HepG2 (cell line): ENCODE results near the gene GAL3ST3. TPM values are rescaled to one million over a fixed set of nuclear protein-coding genes. Genes with fewer than 3 reads are reported as not detected.
A peak's percentile ranks its signal among the peaks of the same experiment; 100 is the strongest.

Experiments used
- ELF1 ChIP-seq: sonication (generic); formaldehyde crosslinking; IDR thresholded peaks from 2 replicates; pipeline ENCODE4 v1.4.0; 2020; ENCODE audit warnings: missing genetic modification reagents
- LCORL ChIP-seq, 2 experiments: fragments of 450-650 bp in 1 of 2; sonication (generic) in 1 of 2; formaldehyde crosslinking in 1 of 2; IDR thresholded peaks; 2 replicates each; pipeline versions ENCODE4 v1.5.0 to v1.6.1; 2017 to 2020; ENCODE audit warnings: antibody characterized with exemption in 1 of 2, missing genetic modification reagents in 1 of 2
- MAZ ChIP-seq, 2 experiments: sonication (generic) in 1 of 2; formaldehyde crosslinking in 1 of 2; IDR thresholded peaks; 2 replicates each; pipeline versions ENCODE4 v1.5.0 to v1.6.1; 2012 to 2020; ENCODE audit warnings: low read depth in 2 of 2, mild to moderate bottlenecking in 2 of 2, borderline replicate concordance in 1 of 2, improper control_type of control experiment in 1 of 2, low read length in 1 of 2, missing genetic modification reagents in 1 of 2, moderate library complexity in 1 of 2
- MED13 ChIP-seq: sonication (generic); formaldehyde crosslinking; IDR thresholded peaks from 2 replicates; pipeline ENCODE4 v1.5.0; 2020; ENCODE audit warnings: missing genetic modification reagents
- RELA ChIP-seq: sonication (generic); formaldehyde crosslinking; IDR thresholded peaks from 2 replicates; pipeline ENCODE4 v1.4.0; 2020; ENCODE audit warnings: missing genetic modification reagents
- RERE ChIP-seq: IDR thresholded peaks from 2 replicates; pipeline ENCODE4 v1.6.1; 2016; ENCODE audit warnings: low read depth, missing genetic modification reagents, missing compliant biosample characterization
- ZFX ChIP-seq: sonication (generic); formaldehyde crosslinking; IDR thresholded peaks from 2 replicates; pipeline ENCODE4 v1.4.0; 2020; ENCODE audit warnings: mild to moderate bottlenecking, low read depth, missing genetic modification reagents, moderate library complexity
- ZHX1 ChIP-seq: sonication (generic); formaldehyde crosslinking; IDR thresholded peaks from 2 replicates; pipeline ENCODE4 v1.8.1; 2022; ENCODE audit warnings: low read depth, mild to moderate bottlenecking, missing genetic modification reagents
- ZNF225 ChIP-seq: sonication (generic); formaldehyde crosslinking; IDR thresholded peaks from 2 replicates; pipeline ENCODE4 v1.4.0; 2020; ENCODE audit warnings: mild to moderate bottlenecking, missing genetic modification reagents
- ZNF574 ChIP-seq: sonication (generic); formaldehyde crosslinking; IDR thresholded peaks from 2 replicates; pipeline ENCODE4 v1.4.0; 2020; ENCODE audit warnings: missing genetic modification reagents
- ZNF615 ChIP-seq: sonication (generic); formaldehyde crosslinking; IDR thresholded peaks from 2 replicates; pipeline ENCODE4 v1.5.0; 2020; ENCODE audit warnings: mild to moderate bottlenecking, missing genetic modification reagents, borderline replicate concordance
- ZSCAN29 ChIP-seq: sonication (generic); formaldehyde crosslinking; conservative IDR thresholded peaks from 2 replicates; pipeline ENCODE4 v1.4.0; 2020; ENCODE audit warnings: mild to moderate bottlenecking, missing genetic modification reagents
- polyA plus RNA-seq, 8 experiments: library from polyadenylated mRNA; depleted of rRNA in 3 of 8; stranded (reverse) in 7 of 8; unstranded in 1 of 8; fragments of >200 nt; fragmentation: Illumina TruSeq in 4 of 8; extraction: Trizol in 4 of 8; gene quantifications; 2 replicates each; pipeline versions ENCODE4 v1.2.1 to v1.2.3, GENCODE V29; 2011 to 2016; ENCODE audit warnings: low read depth in 4 of 8, missing spikeins in 1 of 8, mixed read lengths in 1 of 8; ENCODE audit not compliant: insufficient read depth in 1 of 8
- total RNA-seq, 5 experiments: library from RNA; depleted of rRNA; stranded (reverse); fragments of >200 nt; fragmentation: Illumina TruSeq; extraction: Trizol; gene quantifications; 2 replicates each; pipeline ENCODE4 v1.2.3, GENCODE V29; 2016; ENCODE audit warnings: low read depth in 1 of 5
- TF ChIP-seq, protein P1 (sequence below): sonication (generic); formaldehyde crosslinking; IDR thresholded peaks from 2 replicates; pipeline ENCODE4 v1.5.0; 2020; ENCODE audit warnings: mild to moderate bottlenecking, low read depth, missing genetic modification reagents, borderline replicate concordance
- TF ChIP-seq, protein P2 (sequence below): sonication (generic); formaldehyde crosslinking; IDR thresholded peaks from 2 replicates; pipeline ENCODE4 v1.5.0; 2020; ENCODE audit warnings: missing genetic modification reagents

GAL3ST3 gene
- total and polyA plus RNA-seq, 2 of the 13 experiments (the other 11 are each of a cell fraction or from before 2014, with no cell fraction given), result not detected

DNA sequence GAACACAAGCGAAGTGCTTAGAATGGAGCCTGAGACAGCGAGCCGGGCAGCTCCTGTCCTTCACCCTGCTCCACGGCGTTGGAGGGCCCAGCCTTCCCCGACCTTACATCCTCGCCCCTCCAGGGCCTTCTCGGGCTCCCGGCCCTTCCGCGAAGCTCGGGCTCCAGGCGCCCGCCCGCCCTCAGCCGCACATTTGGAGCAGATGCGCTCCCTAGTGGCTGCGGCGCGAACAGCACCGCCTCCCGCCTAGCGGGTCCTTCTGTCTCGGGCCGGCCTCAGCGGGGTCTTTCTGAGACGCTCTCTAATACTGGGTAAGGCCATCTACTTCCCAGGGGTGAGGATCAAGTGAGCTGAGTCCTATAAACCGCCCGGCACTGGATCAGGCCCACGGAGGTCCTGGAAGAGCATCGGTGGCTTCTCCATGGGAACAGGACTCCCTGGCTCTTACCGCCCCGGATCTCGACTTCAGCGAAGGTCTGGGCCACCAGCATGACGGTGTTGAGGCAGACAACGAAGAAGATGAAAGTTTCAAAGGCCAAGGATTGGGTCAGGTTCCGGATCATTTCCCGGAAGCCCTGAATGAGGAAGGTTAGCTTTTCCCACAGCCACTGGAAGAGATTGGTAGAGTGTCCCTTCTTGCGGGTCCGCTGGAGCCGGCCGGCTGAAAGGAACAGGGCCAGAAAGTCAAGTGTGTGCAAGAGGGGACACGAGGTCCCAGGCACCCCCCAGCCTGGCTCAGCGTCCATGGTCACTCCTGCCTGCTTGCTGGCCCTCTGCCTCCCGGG lies 26.4 kb downstream of the GAL3ST3 start (continued):
- TF ChIP-seq ZSCAN29 (CRISPR knock-in tag), result no peak
- TF ChIP-seq MAZ (IDR thresholded peaks at IDR 0.05; ENCODE audit: borderline replicate concordance, low read depth, low read length), result 0 out of 2 replicates have a peak, but pooled peaks have one; percentile 34
- TF ChIP-seq MAZ (CRISPR knock-in tag; IDR thresholded peaks at IDR 0.05; ENCODE audit: low read depth), result no peak
- TF ChIP-seq ELF1, result 0 out of 2 replicates have a peak, but pooled peaks have one; percentile 27
- no peak for TF ChIP-seq RERE (CRISPR knock-in tag)
- 0 out of 2 replicates have a peak, but pooled peaks have one; percentile 48 for TF ChIP-seq MED13
- TF ChIP-seq ZNF225, result no peak
- TF ChIP-seq ZNF615, result no peak
- no peak for TF ChIP-seq RELA (CRISPR knock-in tag)
- peak; percentile 66 for TF ChIP-seq ZNF574 (CRISPR knock-in tag)
- TF ChIP-seq, protein P1, sequence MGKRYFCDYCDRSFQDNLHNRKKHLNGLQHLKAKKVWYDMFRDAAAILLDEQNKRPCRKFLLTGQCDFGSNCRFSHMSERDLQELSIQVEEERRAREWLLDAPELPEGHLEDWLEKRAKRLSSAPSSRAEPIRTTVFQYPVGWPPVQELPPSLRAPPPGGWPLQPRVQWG (CRISPR knock-in tag), result no peak
- TF ChIP-seq ZHX1 (CRISPR knock-in tag), result no peak
- TF ChIP-seq LCORL (IDR thresholded peaks at IDR 0.05), result no peak
- TF ChIP-seq LCORL (CRISPR knock-in tag; IDR thresholded peaks at IDR 0.05), result 0 out of 2 replicates have a peak, but pooled peaks have one; percentile 35
- TF ChIP-seq, protein P2, sequence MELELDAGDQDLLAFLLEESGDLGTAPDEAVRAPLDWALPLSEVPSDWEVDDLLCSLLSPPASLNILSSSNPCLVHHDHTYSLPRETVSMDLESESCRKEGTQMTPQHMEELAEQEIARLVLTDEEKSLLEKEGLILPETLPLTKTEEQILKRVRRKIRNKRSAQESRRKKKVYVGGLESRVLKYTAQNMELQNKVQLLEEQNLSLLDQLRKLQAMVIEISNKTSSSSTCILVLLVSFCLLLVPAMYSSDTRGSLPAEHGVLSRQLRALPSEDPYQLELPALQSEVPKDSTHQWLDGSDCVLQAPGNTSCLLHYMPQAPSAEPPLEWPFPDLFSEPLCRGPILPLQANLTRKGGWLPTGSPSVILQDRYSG (CRISPR knock-in tag), result peak; percentile 59; the same call in 1 of the 2 replicates
- peak; percentile 65 for TF ChIP-seq ZFX (CRISPR knock-in tag)
